Astrocyte of the cerebellum (primary cell): ENCODE results near the gene TMEM167B.

Experiments used
- DNase-seq: peaks from one replicate; pipeline ENCODE4 v3.0.0-alpha.2; 2011; ENCODE audit warnings: low read depth
- H3K4me3 ChIP-seq: 2 replicates; pipeline ENCODE4 v1.5.1; 2011; ENCODE audit warnings: mild to moderate bottlenecking, low read depth, low read length, moderate library complexity
- CTCF ChIP-seq: IDR thresholded peaks from 2 replicates; pipeline ENCODE4 v1.5.1; 2012; ENCODE audit warnings: low read length, low read depth, moderate library complexity, mild to moderate bottlenecking; ENCODE audit errors: missing control alignments
- in situ Hi-C: cut with HindIII; loops from 2 replicates; pipeline ENCODE4 v1.10.0; 2017; ENCODE audit warnings: low sequenced_read_pairs

TMEM167B gene

GRCh38 chr1:109091078-109091838 lies 694 bp downstream of the TMEM167B start:
- H3K4me3 ChIP-seq = peak overlapping the region; percentile 89
- DNase-seq = no peak
- in situ Hi-C loops = no loop called here
- no peak for TF ChIP-seq CTCF

GRCh38 chr1:109091839-109092193 lies 1.3 kb downstream of the TMEM167B start:
- in situ Hi-C loops = no loop called here
- peak overlapping the region; percentile 89 for H3K4me3 ChIP-seq
- no peak for DNase-seq
- TF ChIP-seq CTCF = no peak

GRCh38 chr1:109094377-109094803 lies 3.8 kb downstream of the TMEM167B start:
- TF ChIP-seq CTCF = no peak
- no peak for DNase-seq
- H3K4me3 ChIP-seq = no peak overlapping the region
- in situ Hi-C loops = no loop called here

GRCh38 chr1:109094871-109095270 lies 4.3 kb downstream of the TMEM167B start:
- TF ChIP-seq CTCF = no peak
- no peak overlapping the region for H3K4me3 ChIP-seq
- in situ Hi-C loops = no loop called here
- no peak for DNase-seq

- in situ Hi-C loops = no loop called here
- H3K4me3 ChIP-seq = no peak overlapping the region
- no peak for DNase-seq
- TF ChIP-seq CTCF = no peak
Measured at GRCh38 chr1:109095631-109096030, 5.1 kb downstream of the TMEM167B start.

GRCh38 chr1:109096120-109096519 lies 5.6 kb downstream of the TMEM167B start:
- no peak for TF ChIP-seq CTCF
- in situ Hi-C loops = no loop called here
- H3K4me3 ChIP-seq = no peak overlapping the region
- DNase-seq = no peak
